K562 (cell line): ENCODE measurements around the gene SOBP. TPM values are rescaled to one million over a fixed set of nuclear protein-coding genes. Genes with fewer than 3 reads are reported as not detected.
A peak's percentile ranks its signal among the peaks of the same experiment; 100 is the strongest.

Experiments used
- ASH1L ChIP-seq: fragments of 450-650 bp; IDR thresholded peaks from 2 replicates; pipeline ENCODE4 v1.6.1; 2018; ENCODE audit warnings: borderline replicate concordance, mild to moderate bottlenecking, low read depth; ENCODE audit not compliant: partially characterized antibody
- C11orf30 ChIP-seq: fragments of 450-650 bp; IDR thresholded peaks from 2 replicates; pipeline ENCODE4 v1.6.1; 2016; ENCODE audit warnings: low read depth, mild to moderate bottlenecking
- ETS2 ChIP-seq: IDR thresholded peaks from 2 replicates; pipeline ENCODE4 v1.6.1; 2016; ENCODE audit warnings: borderline replicate concordance, missing genetic modification characterization, mild to moderate bottlenecking, moderate library complexity, missing compliant biosample characterization; ENCODE audit not compliant: poor library complexity, severe bottlenecking
- ETV1 ChIP-seq: fragments of 450-650 bp; conservative IDR thresholded peaks from 2 replicates; pipeline ENCODE4 v1.6.1; 2016; ENCODE audit warnings: missing genetic modification characterization, control low read depth, low read depth, missing compliant biosample characterization
- GTF2E2 ChIP-seq: fragments of 200-800 bp; sonication (Bioruptor generic); IDR thresholded peaks from 2 replicates; pipeline ENCODE4 v1.6.1; 2016; ENCODE audit warnings: missing genetic modification characterization, missing compliant biosample characterization
- HBP1 ChIP-seq: fragments of 450-650 bp; formaldehyde crosslinking; IDR thresholded peaks from 2 replicates; pipeline ENCODE4 v1.4.0; 2022; ENCODE audit warnings: missing genetic modification characterization
- HMGN3 ChIP-seq: IDR thresholded peaks from 2 replicates; pipeline ENCODE4 v1.6.1; 2011; ENCODE audit warnings: borderline replicate concordance, low read depth, mild to moderate bottlenecking, mixed read lengths, low read length; ENCODE audit not compliant: insufficient read length; ENCODE audit errors: extremely low read depth
- JUN ChIP-seq, 2 experiments: sonication (generic) in 1 of 2; formaldehyde crosslinking in 1 of 2; IDR thresholded peaks; 2 replicates each; pipeline versions ENCODE4 v1.6.1 to v1.8.0; 2012 to 2022; ENCODE audit warnings: borderline replicate concordance in 2 of 2, mild to moderate bottlenecking in 2 of 2, improper control_type of control experiment in 1 of 2, low read depth in 1 of 2, low read length in 1 of 2, missing genetic modification reagents in 1 of 2
- L3MBTL2 ChIP-seq: fragments of 450-650 bp; IDR thresholded peaks from 2 replicates; pipeline ENCODE4 v1.6.1; 2016; ENCODE audit warnings: mild to moderate bottlenecking, moderate library complexity
- MNT ChIP-seq, 2 experiments: fragments of 450-650 bp; conservative IDR thresholded peaks; 2 replicates each; pipeline ENCODE4 v1.6.1; 2017; ENCODE audit warnings: mild to moderate bottlenecking in 2 of 2, moderate library complexity in 2 of 2
- SPI1 ChIP-seq: IDR thresholded peaks from 2 replicates; pipeline ENCODE4 v1.6.1; 2011; ENCODE audit warnings: low read depth, low read length, control low read depth, borderline replicate concordance
- TEAD4 ChIP-seq, 2 experiments: sonication (generic) in 1 of 2; formaldehyde crosslinking in 1 of 2; IDR thresholded peaks; 2 replicates each; pipeline versions ENCODE4 v1.6.1 to v1.8.0; 2012 to 2022; ENCODE audit warnings: borderline replicate concordance in 1 of 2, inconsistent platforms in 1 of 2, low read length in 1 of 2, mild to moderate bottlenecking in 1 of 2, missing genetic modification reagents in 1 of 2
- XRCC3 ChIP-seq: fragments of 450-650 bp; IDR thresholded peaks from 2 replicates; pipeline ENCODE4 v1.6.1; 2017; ENCODE audit warnings: mild to moderate bottlenecking, moderate library complexity
- ZNF224 ChIP-seq: sonication (generic); formaldehyde crosslinking; IDR thresholded peaks from 2 replicates; pipeline ENCODE4 v1.8.0; 2022; ENCODE audit warnings: mild to moderate bottlenecking, missing genetic modification reagents
- polyA plus RNA-seq, 8 experiments: library from polyadenylated mRNA; depleted of rRNA in 4 of 8; stranded (reverse) in 5 of 8; unstranded in 3 of 8; fragments of >200 nt; fragmentation: Nextera tagmentation in 2 of 8; fragmentation: Illumina TruSeq in 1 of 8; extraction: Ambion mirVana in 2 of 8; extraction: Trizol in 1 of 8; gene quantifications; 2 replicates each; pipeline versions ENCODE4 v1.2.1 to v1.2.3, GENCODE V29; 2011 to 2014; ENCODE audit warnings: inconsistent platforms in 1 of 8, missing spikeins in 1 of 8
- total RNA-seq, 7 experiments: library from RNA; depleted of rRNA in 6 of 7; stranded (reverse); fragments of >200 nt in 6 of 7; fragmentation: Illumina TruSeq in 2 of 7; extraction: Trizol in 2 of 7; gene quantifications; 2 replicates each; pipeline versions ENCODE4 v1.2.1 to v1.2.3, GENCODE V29; 2011 to 2021; ENCODE audit warnings: low replicate concordance in 1 of 7
- TF ChIP-seq, protein P1 (sequence below): sonication (generic); formaldehyde crosslinking; IDR thresholded peaks from 2 replicates; pipeline ENCODE4 v1.8.1; 2023; ENCODE audit warnings: mild to moderate bottlenecking, missing genetic modification reagents
- TF ChIP-seq, protein P2 (sequence below): fragments of 250-450 bp; sonication (Bioruptor Pico); IDR thresholded peaks from 2 replicates; pipeline ENCODE4 v1.8.0; 2022; ENCODE audit warnings: moderate library complexity, mild to moderate bottlenecking, inconsistent platforms
- TF ChIP-seq, protein P3 (sequence below), 3 experiments: fragments of 200-800 bp in 1 of 3; sonication (Bioruptor generic) in 1 of 3; sonication (generic) in 1 of 3; formaldehyde crosslinking in 1 of 3; IDR thresholded peaks; 2 replicates each; pipeline versions ENCODE4 v1.6.1 to v1.8.0; 2016 to 2022; ENCODE audit warnings: mild to moderate bottlenecking in 2 of 3, missing compliant biosample characterization in 2 of 3, missing genetic modification characterization in 2 of 3, missing genetic modification reagents in 1 of 3

The SOBP gene
- total and polyA plus RNA-seq, 9 of the 15 experiments (the other 6 are each of a cell fraction or from before 2014, with no cell fraction given), result 0.16 TPM; not detected in 8

DNA sequence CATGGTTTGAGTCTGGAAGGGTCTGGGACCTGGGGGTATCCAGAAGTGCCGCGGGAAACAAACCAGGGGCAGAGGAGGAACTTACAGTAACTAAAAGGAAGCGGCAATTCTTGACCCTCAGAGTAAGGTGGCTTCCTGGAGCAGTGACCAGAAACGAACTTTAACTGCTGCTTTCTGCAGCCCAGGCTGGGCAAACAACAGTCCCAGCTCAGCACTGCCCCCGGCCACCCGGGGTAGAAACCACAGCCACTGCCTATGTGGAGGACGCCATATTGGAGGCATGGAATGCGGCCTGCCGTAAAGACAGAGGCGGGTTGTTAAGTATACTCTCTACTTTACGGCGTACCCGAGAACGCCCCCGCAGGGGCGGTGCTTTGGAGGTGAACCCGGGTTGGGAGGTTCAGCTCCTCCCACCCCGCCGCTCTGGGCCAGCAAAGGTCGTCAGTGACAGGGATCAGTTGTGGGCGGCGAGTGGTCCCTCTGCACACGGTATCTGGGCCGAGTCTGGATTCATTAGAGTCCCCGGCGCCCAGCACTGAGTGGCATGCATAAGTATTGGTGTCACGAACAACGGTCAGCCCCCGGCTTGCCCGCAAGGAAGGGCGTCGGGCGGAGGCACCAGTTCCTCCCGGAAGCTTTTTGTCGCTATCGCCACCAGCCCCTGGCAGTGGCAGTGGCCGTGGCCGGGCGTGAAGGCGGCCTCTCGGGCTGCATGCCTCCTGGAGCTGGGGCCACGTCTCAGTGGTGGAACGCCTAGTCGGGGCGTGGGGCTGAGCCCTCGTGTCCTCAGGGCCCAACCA, 30.4 kb upstream of the SOBP start, which contains the start of gene PDSS2 (continued):
- TF ChIP-seq, protein P1, sequence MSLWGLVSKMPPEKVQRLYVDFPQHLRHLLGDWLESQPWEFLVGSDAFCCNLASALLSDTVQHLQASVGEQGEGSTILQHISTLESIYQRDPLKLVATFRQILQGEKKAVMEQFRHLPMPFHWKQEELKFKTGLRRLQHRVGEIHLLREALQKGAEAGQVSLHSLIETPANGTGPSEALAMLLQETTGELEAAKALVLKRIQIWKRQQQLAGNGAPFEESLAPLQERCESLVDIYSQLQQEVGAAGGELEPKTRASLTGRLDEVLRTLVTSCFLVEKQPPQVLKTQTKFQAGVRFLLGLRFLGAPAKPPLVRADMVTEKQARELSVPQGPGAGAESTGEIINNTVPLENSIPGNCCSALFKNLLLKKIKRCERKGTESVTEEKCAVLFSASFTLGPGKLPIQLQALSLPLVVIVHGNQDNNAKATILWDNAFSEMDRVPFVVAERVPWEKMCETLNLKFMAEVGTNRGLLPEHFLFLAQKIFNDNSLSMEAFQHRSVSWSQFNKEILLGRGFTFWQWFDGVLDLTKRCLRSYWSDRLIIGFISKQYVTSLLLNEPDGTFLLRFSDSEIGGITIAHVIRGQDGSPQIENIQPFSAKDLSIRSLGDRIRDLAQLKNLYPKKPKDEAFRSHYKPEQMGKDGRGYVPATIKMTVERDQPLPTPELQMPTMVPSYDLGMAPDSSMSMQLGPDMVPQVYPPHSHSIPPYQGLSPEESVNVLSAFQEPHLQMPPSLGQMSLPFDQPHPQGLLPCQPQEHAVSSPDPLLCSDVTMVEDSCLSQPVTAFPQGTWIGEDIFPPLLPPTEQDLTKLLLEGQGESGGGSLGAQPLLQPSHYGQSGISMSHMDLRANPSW (CRISPR knock-in tag), result no peak
- peak; percentile 54 for TF ChIP-seq HMGN3
- peak; percentile 52; the same call in 1 of the 2 replicates for TF ChIP-seq JUN (IDR thresholded peaks at IDR 0.05; ENCODE audit: borderline replicate concordance, low read depth, low read length)
- TF ChIP-seq JUN (CRISPR knock-in tag; IDR thresholded peaks at IDR 0.05; ENCODE audit: borderline replicate concordance), result 0 out of 2 replicates have a peak, but pooled peaks have one; percentile 65
- no peak for TF ChIP-seq ASH1L
- peak in 1 of 2 experiments; percentile 38; a peak in 2 of 4 replicates for TF ChIP-seq MNT (conservative IDR thresholded peaks at IDR 0.05)
- TF ChIP-seq HBP1 (CRISPR knock-in tag), result no peak
- TF ChIP-seq, protein P2, sequence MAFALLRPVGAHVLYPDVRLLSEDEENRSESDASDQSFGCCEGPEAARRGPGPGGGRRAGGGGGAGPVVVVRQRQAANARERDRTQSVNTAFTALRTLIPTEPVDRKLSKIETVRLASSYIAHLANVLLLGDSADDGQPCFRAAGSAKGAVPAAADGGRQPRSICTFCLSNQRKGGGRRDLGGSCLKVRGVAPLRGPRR (CRISPR knock-in tag), result no peak
- peak; percentile 92 for TF ChIP-seq L3MBTL2
- TF ChIP-seq C11orf30, result peak; percentile 24; the same call in 1 of the 2 replicates
- no peak for TF ChIP-seq ETV1
- TF ChIP-seq GTF2E2 (tag), result peak; percentile 86
- TF ChIP-seq, protein P3, sequence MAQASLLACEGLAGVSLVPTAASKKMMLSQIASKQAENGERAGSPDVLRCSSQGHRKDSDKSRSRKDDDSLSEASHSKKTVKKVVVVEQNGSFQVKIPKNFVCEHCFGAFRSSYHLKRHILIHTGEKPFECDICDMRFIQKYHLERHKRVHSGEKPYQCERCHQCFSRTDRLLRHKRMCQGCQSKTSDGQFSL (CRISPR knock-in tag; IDR thresholded peaks at IDR 0.05), result 0 out of 2 replicates have a peak, but pooled peaks have one; percentile 40
- TF ChIP-seq, protein P3 (tag; IDR thresholded peaks at IDR 0.05), result no peak
- peak; percentile 45; the same call in 1 of the 2 replicates for TF ChIP-seq SPI1
- TF ChIP-seq ZNF224, result 0 out of 2 replicates have a peak, but pooled peaks have one; percentile 7
- no peak for TF ChIP-seq ETS2 (tag)
- TF ChIP-seq TEAD4 (IDR thresholded peaks at IDR 0.05; ENCODE audit: low read length), result peak; percentile 86
- TF ChIP-seq TEAD4 (CRISPR knock-in tag; IDR thresholded peaks at IDR 0.05; ENCODE audit: borderline replicate concordance), result peak; percentile 44; the same call in 1 of the 2 replicates
- no peak for TF ChIP-seq XRCC3
